ENCODE measurements around the gene ERBB4. TPM values are rescaled to one million over a fixed set of nuclear protein-coding genes. Genes with fewer than 3 reads are reported as not detected.

The ERBB4 gene
- total RNA-seq, 1 donor from 2014 or later: 9.9 TPM

GRCh38 chr2:212454149-212454548 lies 84.5 kb downstream of the ERBB4 start:
- Mint-ChIP-seq H3K9me3 (no peaks in the 10 kb centered on the region), H3K27me3 (no peaks in the 10 kb centered on the region), H3K4me1 (ENCODE audit: unreplicated experiment) (peaks cover 6% of the 10 kb centered on the region), H3K36me3 (no peaks in the 10 kb centered on the region), H3K27ac (no peak overlapping the region), H3K4me3 (no peak overlapping the region)
- TF ChIP-seq CTCF (conservative IDR thresholded peaks at IDR 0.05): no peak
- no peak for DNase-seq (ENCODE audit: extremely low spot score, unreplicated experiment)

GRCh38 chr2:212451786-212452231 lies 86.8 kb downstream of the ERBB4 start:
- peaks cover 6% of the 10 kb centered on the region for H3K4me1 Mint-ChIP-seq (ENCODE audit: unreplicated experiment)
- H3K4me3 Mint-ChIP-seq: peak overlapping the region; percentile 6
- DNase-seq (ENCODE audit: extremely low spot score, unreplicated experiment): no peak

GRCh38 chr2:212448698-212449097 lies 89.9 kb downstream of the ERBB4 start:
- Mint-ChIP-seq H3K27me3 (no peaks in the 10 kb centered on the region), H3K9me3 (no peaks in the 10 kb centered on the region), H3K36me3 (no peaks in the 10 kb centered on the region), H3K4me3 (no peak overlapping the region), H3K4me1 (ENCODE audit: unreplicated experiment) (peaks cover 6% of the 10 kb centered on the region), H3K27ac (no peak overlapping the region)
- TF ChIP-seq CTCF (conservative IDR thresholded peaks at IDR 0.05): no peak
- no peak for DNase-seq (ENCODE audit: extremely low spot score, unreplicated experiment)

More at GRCh38 chr2:212451786-212452231, 86.8 kb downstream of the ERBB4 start:
- Mint-ChIP-seq H3K9me3 (no peaks in the 10 kb centered on the region), H3K36me3 (no peaks in the 10 kb centered on the region), H3K27ac (peak overlapping the region; percentile 16), H3K27me3 (no peaks in the 10 kb centered on the region)
- TF ChIP-seq CTCF (conservative IDR thresholded peaks at IDR 0.05): no peak

- Mint-ChIP-seq H3K27me3 (no peaks in the 10 kb centered on the region), H3K4me3 (no peak overlapping the region), H3K36me3 (no peaks in the 10 kb centered on the region), H3K27ac (no peak overlapping the region), H3K9me3 (peaks cover 5% of the 10 kb centered on the region), H3K4me1 (ENCODE audit: unreplicated experiment) (no peaks in the 10 kb centered on the region)
- DNase-seq (ENCODE audit: extremely low spot score, unreplicated experiment): no peak
- TF ChIP-seq CTCF (conservative IDR thresholded peaks at IDR 0.05): no peak
These were observed 96.8 kb downstream of the ERBB4 start for GRCh38 chr2:212441821-212442220.

- no peaks in the 10 kb centered on the region for H3K27me3 Mint-ChIP-seq
- peaks cover 5% of the 10 kb centered on the region for H3K9me3 Mint-ChIP-seq
These were observed 97.5 kb downstream of the ERBB4 start for GRCh38 chr2:212441141-212441540.

More at GRCh38 chr2:212441141-212441540, 97.5 kb downstream of the ERBB4 start:
- no peak overlapping the region for H3K4me3 Mint-ChIP-seq
- no peaks in the 10 kb centered on the region for H3K4me1 Mint-ChIP-seq (ENCODE audit: unreplicated experiment)
- H3K36me3 Mint-ChIP-seq: no peaks in the 10 kb centered on the region
- TF ChIP-seq CTCF (conservative IDR thresholded peaks at IDR 0.05): no peak
- DNase-seq (ENCODE audit: extremely low spot score, unreplicated experiment): no peak
- H3K27ac Mint-ChIP-seq: no peak overlapping the region

Measured in type B pancreatic cell (in vitro differentiated cells).